ENCODE results near the gene ADARB2. TPM values are rescaled to one million over a fixed set of nuclear protein-coding genes. Genes with fewer than 3 reads are reported as not detected.
"Not testable (repeated sequence)": the region's sequence is repeated elsewhere in the genome, so short reads cannot be mapped to it uniquely, and the experiment has no call there.

ADARB2 gene
- total RNA-seq, 1 donor from 2014 or later: 0.10 TPM

- DNase-seq (ENCODE audit: low read depth): peak; percentile 21
Measured at GRCh38 chr10:1240341-1240775, 497.0 kb downstream of the ADARB2 start.

- DNase-seq (ENCODE audit: low read depth): no peak
Measured at GRCh38 chr10:1233031-1233430, 504.3 kb downstream of the ADARB2 start.

- no peak for DNase-seq (ENCODE audit: low read depth)
Measured at GRCh38 chr10:1232164-1232911, 505.0 kb downstream of the ADARB2 start.

DNA sequence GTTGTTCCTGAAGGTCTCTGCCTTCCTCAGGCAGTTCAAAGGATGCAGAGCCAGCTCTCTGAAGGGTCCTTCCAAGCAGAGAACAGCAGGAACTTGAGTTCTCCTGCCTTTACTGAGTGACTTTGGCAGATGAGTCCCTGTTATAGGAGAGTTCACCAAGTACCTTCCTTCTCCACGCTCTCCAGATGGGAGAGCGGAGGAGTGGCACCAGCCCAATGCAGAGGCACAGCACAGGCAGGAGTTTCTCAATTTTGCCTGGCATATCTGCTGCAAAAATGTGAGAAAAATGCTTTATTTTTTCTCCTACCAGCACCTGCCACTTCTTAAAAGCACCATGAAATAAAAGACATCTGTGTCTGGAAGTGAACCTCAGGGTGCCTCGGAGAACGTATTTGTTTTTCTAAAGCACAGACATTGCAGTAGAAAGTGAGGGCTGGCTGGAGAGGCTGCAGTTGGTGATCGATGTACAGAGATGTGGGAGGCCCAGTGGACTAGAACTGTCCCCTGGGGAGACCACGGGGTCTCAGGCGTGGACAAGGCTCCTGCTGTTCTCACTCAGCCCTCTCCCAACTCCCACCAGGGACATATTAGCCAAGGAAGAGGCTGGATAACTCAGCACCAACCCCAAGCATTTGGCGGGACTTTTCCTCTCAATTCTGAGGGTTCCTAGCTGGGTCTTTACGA, 506.6 kb downstream of the ADARB2 start:
- no peak for DNase-seq (ENCODE audit: low read depth)

DNA sequence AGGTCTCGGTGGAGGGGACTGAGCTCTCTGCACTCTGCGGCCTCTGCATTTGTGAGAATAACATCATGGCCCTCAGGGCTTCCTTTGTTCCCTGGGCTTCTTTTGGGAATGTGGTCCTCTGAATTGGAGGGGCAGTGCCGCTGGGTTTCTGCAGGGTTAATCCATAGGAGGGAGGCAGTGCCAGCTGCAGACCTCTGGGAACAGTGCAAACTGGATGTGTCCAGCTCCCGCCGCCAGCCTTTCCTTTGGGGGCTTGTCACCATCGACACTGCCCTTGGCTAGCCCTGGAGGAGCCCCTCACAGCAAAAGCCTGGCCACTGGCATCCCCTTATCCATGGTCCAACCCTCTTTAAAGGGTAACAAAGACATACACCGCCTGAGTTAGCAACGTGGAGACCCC, 507.2 kb downstream of the ADARB2 start:
- DNase-seq (ENCODE audit: low read depth): no peak

DNA sequence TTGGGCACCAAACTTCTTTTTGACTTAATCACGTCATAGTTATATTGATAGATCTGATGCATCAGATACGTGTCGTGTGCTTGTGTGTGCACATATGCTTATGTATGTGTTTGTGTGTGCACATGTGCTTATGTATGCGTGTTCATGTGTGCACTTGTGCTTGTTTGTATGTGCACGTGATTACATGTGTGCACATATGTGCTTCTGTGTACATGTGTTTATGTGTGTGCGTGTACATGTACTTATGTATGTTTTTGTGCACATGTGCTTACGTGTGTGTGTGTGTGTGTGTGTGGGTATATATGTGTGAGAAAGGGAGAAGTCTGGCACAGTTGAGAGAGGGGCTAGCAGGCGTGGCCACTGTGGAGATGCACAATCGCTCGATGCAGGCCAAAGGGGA, 507.8 kb downstream of the ADARB2 start:
- DNase-seq (ENCODE audit: low read depth): no peak

- no peak for DNase-seq (ENCODE audit: low read depth)
Measured at GRCh38 chr10:1229116-1229515, 508.2 kb downstream of the ADARB2 start.

- DNase-seq (ENCODE audit: low read depth): no peak
Measured at GRCh38 chr10:1228467-1228975, 508.8 kb downstream of the ADARB2 start.

DNA sequence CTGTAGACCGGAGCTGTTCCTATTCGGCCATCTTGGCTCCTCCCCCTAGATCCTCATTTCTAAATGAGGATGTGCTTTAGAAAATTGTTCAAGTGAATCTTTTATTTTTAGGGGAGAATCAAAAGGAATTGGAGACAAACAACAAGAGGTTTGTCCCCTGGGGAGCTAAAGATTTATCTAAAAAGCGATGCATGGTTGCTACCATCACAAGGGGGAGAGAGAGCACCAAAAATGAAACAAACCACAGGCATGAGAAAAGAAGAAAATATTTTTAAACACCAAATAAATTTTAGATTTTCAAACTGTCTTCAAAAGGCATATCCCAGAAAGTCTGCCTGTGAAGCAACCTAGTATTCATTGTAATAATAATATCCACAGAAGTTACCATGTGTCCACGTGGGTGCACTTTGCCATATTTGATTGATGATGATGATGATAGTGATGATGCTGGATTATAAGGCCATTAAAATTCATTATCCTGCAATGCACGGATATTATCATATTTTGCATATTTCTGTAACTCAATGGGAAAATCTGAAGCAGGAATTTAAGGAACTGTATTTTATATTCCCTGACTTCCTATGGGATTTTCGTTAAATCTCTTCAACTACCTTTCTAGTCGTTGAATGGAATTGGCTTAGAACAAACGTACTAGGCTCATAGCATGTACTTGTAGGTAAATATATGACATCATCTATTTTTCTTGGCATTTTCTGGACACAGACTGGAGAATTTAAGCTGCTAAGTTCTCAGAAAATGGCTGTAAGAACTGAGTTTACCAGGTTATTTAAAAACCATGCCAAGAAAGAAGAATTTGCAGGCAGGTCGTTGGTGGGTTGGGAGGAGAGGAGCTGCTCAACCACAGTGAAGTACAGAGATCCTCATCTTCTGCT, 509.6 kb downstream of the ADARB2 start:
- DNase-seq (ENCODE audit: low read depth): no peak

DNA sequence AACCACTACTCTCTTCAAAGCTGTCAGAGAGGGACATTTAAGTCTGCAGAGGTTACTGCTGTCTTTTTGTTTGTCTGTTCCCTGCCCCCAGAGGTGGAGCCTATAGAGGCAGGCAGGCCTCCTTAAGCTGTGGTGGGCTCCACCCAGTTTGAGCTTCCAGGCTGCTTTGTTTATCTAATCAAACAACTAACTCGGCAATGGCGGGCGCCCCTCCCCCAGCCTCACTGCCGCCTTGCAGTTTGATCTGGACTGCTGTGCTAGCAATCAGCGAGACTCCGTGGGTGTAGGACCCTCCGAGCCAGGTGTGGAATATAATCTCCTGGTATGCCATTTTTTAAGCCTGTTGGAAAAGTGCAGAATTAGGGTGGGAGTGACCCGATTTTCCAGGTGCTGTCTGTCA, 510.4 kb downstream of the ADARB2 start:
- DNase-seq (ENCODE audit: low read depth): not testable (repeated sequence)

- not testable (repeated sequence) for DNase-seq (ENCODE audit: low read depth)
Measured at GRCh38 chr10:1219874-1220273, 517.5 kb downstream of the ADARB2 start.

GRCh38 chr10:1217661-1218060, 519.7 kb downstream of the ADARB2 start:
- DNase-seq (ENCODE audit: low read depth): no peak

GRCh38 chr10:1217237-1217587, 520.1 kb downstream of the ADARB2 start:
- no peak for DNase-seq (ENCODE audit: low read depth)

GRCh38 chr10:1216574-1217236, 520.6 kb downstream of the ADARB2 start:
- no peak for DNase-seq (ENCODE audit: low read depth)

DNA sequence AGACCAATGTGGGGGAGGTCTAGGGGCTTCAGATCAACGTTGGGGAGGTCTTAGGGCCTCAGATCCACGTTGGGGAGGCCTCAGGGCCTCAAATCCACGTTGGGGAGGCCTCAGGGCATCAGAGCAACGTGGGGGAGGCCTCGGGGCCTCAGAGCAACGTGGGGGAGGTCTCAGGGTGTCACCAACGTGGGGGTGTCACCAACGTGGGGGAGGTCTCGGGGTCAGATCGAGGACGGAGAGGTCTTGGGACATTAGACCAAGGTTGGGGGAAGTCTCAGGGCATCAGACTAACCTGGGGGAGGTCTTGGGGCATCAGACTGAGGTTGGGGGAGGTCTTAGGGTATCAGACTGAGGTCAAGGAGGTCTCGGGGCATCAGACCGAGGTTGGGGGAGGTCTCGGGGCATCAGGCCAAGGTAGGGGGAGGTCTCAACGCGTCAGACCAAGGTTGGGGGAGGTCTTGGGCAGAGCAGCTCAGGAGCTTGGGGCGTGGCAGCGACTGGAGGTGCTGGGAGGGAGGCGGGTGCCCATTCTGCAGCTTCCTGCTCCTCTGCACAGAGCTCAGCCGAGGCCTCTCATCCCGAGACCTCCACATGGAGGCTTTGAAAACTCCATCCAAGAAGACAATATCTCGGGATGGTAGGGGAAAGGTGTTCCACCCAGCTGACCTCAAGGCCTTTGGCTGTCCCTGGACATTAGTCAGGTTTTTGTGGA, 521.3 kb downstream of the ADARB2 start:
- no peak for DNase-seq (ENCODE audit: low read depth)

- no peak for DNase-seq (ENCODE audit: low read depth)
Measured at GRCh38 chr10:1214882-1215540, 522.3 kb downstream of the ADARB2 start.

- DNase-seq (ENCODE audit: low read depth): no peak
Measured at GRCh38 chr10:1214071-1214675, 523.2 kb downstream of the ADARB2 start.

GRCh38 chr10:1213252-1214070, 523.9 kb downstream of the ADARB2 start:
- no peak for DNase-seq (ENCODE audit: low read depth)

GRCh38 chr10:1212571-1213141, 524.7 kb downstream of the ADARB2 start:
- DNase-seq (ENCODE audit: low read depth): no peak

Measured in renal cortical epithelial cell (primary cell).